Activated B cell treated with CpG ODN at 0.5 μM for 24 hours (primary cell): ENCODE data around the gene RFPL2. TPM values are rescaled to one million over a fixed set of nuclear protein-coding genes. Genes with fewer than 3 reads are reported as not detected.

Experiments used
- ATAC-seq: fragments of 200-7000 bp; cut with Tn5 transposase; one replicate; pipeline ENCODE4 v1.10.0; 2021; ENCODE audit warnings: low read depth, mild to moderate bottlenecking, moderate library complexity
- CTCF ChIA-PET: fragments of 350-600 bp; sonication (Branson Sonifier 250); formaldehyde crosslinking; loops from one replicate; lab custom pipeline; 2021; ENCODE audit warnings: antibody characterized with exemption; lab: Charles Lee
- POLR2A ChIA-PET: fragments of 350-600 bp; sonication (Branson Sonifier 250); formaldehyde crosslinking; loops from one replicate; lab custom pipeline; 2021; ENCODE audit warnings: antibody characterized with exemption; lab: Charles Lee
- DNase-seq: peaks from one replicate; pipeline ENCODE4 v3.0.0; 2022
- H3K27ac Mint-ChIP-seq: one replicate; pipeline ENCODE4 v1.8.0; 2020; ENCODE audit warnings: mixed read lengths
- H3K27me3 Mint-ChIP-seq: one replicate; pipeline ENCODE4 v1.8.0; 2021; ENCODE audit warnings: mixed read lengths
- H3K36me3 Mint-ChIP-seq: one replicate; pipeline ENCODE4 v1.8.0; 2021; ENCODE audit warnings: low read depth, mixed read lengths
- H3K4me1 Mint-ChIP-seq: one replicate; pipeline ENCODE4 v1.8.0; 2021; ENCODE audit warnings: mixed read lengths
- H3K4me3 Mint-ChIP-seq: one replicate; pipeline ENCODE4 v1.8.0; 2020; ENCODE audit warnings: mild to moderate bottlenecking, mixed read lengths
- H3K9me3 Mint-ChIP-seq: one replicate; pipeline ENCODE4 v1.8.0; 2020; ENCODE audit warnings: mixed read lengths
- CTCF ChIP-seq: fragments of 200-600 bp; IDR thresholded peaks from one replicate; pipeline ENCODE4 v1.8.0; 2022; ENCODE audit warnings: antibody characterized with exemption, mild to moderate bottlenecking
- intact Hi-C: fragments of 100-400 bp; cut with micrococcal nuclease; formaldehyde crosslinking; loops from one replicate; pipeline ENCODE4 v1.15.1; 2024
- total RNA-seq: library from RNA; stranded (reverse); gene quantifications from 2 replicates; pipeline ENCODE4 v1.2.3, GENCODE V29; 2022

The RFPL2 gene
- total RNA-seq, 1 donor from 2014 or later, result not detected

- no peaks in the 10 kb centered on the region for H3K4me1 Mint-ChIP-seq
- H3K36me3 Mint-ChIP-seq, result no peaks in the 10 kb centered on the region
- H3K4me3 Mint-ChIP-seq, result no peak overlapping the region
- peaks cover 31% of the 10 kb centered on the region for H3K27me3 Mint-ChIP-seq
- no peak for TF ChIP-seq CTCF
- CTCF ChIA-PET, result no interaction called here
- H3K9me3 Mint-ChIP-seq, result no peaks in the 10 kb centered on the region
- no peak overlapping the region for H3K27ac Mint-ChIP-seq
- ATAC-seq (no peak), DNase-seq (no peak)
- POLR2A ChIA-PET, result no interaction called here
- intact Hi-C loops, result no loop called here
Measured at GRCh38 chr22:32232191-32232830, 27.4 kb upstream of the RFPL2 start.

GRCh38 chr22:32226326-32227104 is 21.6 kb upstream of the RFPL2 start:
- ChIA-PET CTCF (no interaction called here), POLR2A (no interaction called here)
- peaks cover 42% of the 10 kb centered on the region for H3K27me3 Mint-ChIP-seq
- DNase-seq (no peak), ATAC-seq (no peak)
- TF ChIP-seq CTCF, result no peak
- H3K4me3 Mint-ChIP-seq, result no peak overlapping the region
- no peak overlapping the region for H3K27ac Mint-ChIP-seq
- intact Hi-C loops, result no loop called here
- H3K36me3 Mint-ChIP-seq, result no peaks in the 10 kb centered on the region
- H3K4me1 Mint-ChIP-seq, result no peaks in the 10 kb centered on the region
- no peaks in the 10 kb centered on the region for H3K9me3 Mint-ChIP-seq

GRCh38 chr22:32222991-32223390 is 18.1 kb upstream of the RFPL2 start:
- H3K4me1 Mint-ChIP-seq, result no peaks in the 10 kb centered on the region
- ChIA-PET CTCF (no interaction called here), POLR2A (no interaction called here)
- intact Hi-C loops, result no loop called here
- no peak overlapping the region for H3K4me3 Mint-ChIP-seq
- no peaks in the 10 kb centered on the region for H3K36me3 Mint-ChIP-seq
- no peak for TF ChIP-seq CTCF
- H3K9me3 Mint-ChIP-seq, result no peaks in the 10 kb centered on the region
- H3K27ac Mint-ChIP-seq, result no peak overlapping the region
- DNase-seq, result no peak
- H3K27me3 Mint-ChIP-seq, result peaks cover 27% of the 10 kb centered on the region
- no peak for ATAC-seq

GRCh38 chr22:32219026-32219425 is 14.2 kb upstream of the RFPL2 start:
- intact Hi-C loops, result no loop called here
- no peaks in the 10 kb centered on the region for H3K4me1 Mint-ChIP-seq
- ChIA-PET POLR2A (no interaction called here), CTCF (no interaction called here)
- no peak for TF ChIP-seq CTCF
- DNase-seq (no peak), ATAC-seq (no peak)
- H3K36me3 Mint-ChIP-seq, result no peaks in the 10 kb centered on the region
- no peaks in the 10 kb centered on the region for H3K9me3 Mint-ChIP-seq
- H3K27me3 Mint-ChIP-seq, result peaks cover 5% of the 10 kb centered on the region
- H3K27ac Mint-ChIP-seq, result no peak overlapping the region
- H3K4me3 Mint-ChIP-seq, result no peak overlapping the region

GRCh38 chr22:32218470-32218869 is 13.6 kb upstream of the RFPL2 start:
- ATAC-seq (no peak), DNase-seq (no peak)
- no peak overlapping the region for H3K4me3 Mint-ChIP-seq
- no peaks in the 10 kb centered on the region for H3K9me3 Mint-ChIP-seq
- TF ChIP-seq CTCF, result no peak
- H3K27ac Mint-ChIP-seq, result no peak overlapping the region
- no peaks in the 10 kb centered on the region for H3K4me1 Mint-ChIP-seq
- peaks cover 1% of the 10 kb centered on the region for H3K27me3 Mint-ChIP-seq
- CTCF ChIA-PET, result no interaction called here
- POLR2A ChIA-PET, result no interaction called here
- H3K36me3 Mint-ChIP-seq, result no peaks in the 10 kb centered on the region
- intact Hi-C loops, result no loop called here
